EL (cell line): ENCODE measurements around the gene OR4D5.

Experiments
- DNase-seq: peaks from one replicate; pipeline ENCODE4 v3.0.0-alpha.2; 2016

Gene OR4D5

DNA sequence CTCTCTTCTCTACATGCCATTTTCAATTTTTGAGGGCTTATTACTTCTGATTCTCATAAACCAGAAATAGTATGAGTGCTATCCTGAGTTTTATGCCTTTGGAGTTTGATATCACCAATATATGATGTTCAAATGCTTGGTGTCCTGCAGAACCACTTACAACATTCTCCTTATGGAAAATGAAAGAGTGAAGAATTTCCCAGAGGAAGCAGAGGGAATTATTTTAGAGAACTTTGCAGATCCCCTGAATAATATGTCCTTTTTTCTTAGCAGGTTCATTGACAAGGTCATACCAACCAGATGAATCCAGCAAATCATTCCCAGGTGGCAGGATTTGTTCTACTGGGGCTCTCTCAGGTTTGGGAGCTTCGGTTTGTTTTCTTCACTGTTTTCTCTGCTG, at the start of gene OR4D5:
TSS of gene OR4D5 (plus strand) at position 301 of the 400 bp plus-strand sequence. CDS start at position 301, 0 bp downstream.
- DNase-seq, result no peak

DNA sequence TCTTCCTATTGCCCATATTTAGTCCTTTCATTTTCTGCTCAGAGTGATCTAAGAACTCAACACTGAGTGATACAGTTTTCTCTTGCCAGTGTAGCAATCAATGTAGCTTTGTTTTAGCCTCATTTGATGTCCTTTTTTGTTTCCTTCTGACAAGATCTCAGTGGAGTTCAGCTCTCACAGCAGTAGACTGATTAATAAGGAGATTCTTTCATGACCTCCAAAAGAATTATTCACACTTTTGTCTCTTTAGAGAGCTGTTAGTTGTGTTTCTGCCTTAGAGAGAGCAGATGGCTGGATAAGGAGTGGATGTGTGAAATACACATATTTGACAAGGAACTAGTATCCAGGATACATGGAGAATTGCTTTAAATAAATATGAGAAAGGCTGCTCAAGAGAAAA, 47.4 kb upstream of the OR4D5 start:
- DNase-seq, result no peak

DNA sequence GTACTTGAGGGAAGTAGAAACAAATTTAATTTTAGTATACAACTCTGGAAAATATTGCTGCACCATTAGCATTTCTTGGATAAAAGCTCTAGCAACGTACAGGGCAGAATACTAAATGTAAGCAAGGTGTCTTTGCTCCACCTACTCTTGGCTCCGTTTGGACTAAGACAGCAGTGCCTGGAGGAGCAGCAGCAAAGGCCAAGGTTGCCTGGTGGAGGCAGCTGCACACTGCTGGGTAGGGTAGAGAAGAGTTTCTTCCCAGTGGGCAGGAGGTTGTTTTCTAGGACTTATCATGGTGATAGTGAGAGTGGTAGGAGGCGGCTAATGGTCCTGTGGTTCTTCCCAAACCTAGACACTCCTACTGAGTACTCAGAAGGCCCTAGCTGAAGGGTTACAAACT, 39.6 kb upstream of the OR4D5 start:
- DNase-seq, result no peak

- DNase-seq, result no peak
Measured at GRCh38 chr11:123901867-123902266, 37.5 kb upstream of the OR4D5 start, which contains the start of gene OR8D4. OR8D4 (plus strand) TSS chr11:123902167; CDS start chr11:123906432, 4,265 bp downstream.

DNA sequence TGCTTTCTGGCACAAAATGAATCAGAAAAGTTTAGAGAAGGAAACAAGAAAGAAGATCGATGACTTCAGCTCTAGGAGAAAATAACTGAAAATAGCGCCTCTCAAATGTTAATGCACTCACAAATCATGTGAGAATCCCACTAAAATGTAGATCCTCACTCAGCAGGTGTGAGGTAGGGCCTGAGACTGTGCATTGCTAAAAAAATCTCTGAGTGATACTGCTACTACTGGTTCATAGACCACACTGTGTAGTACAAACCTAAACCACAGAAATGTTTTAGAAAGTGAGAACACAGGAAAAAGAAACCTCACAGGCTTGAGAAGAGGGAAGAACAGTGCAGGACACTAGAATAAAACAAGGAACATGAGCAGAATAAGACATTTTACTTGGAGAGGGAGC, 35.5 kb upstream of the OR4D5 start:
- no peak for DNase-seq

- no peak for DNase-seq
Measured at GRCh38 chr11:123904932-123905331, 34.5 kb upstream of the OR4D5 start.

- DNase-seq, result no peak
Measured at GRCh38 chr11:123905826-123906225, 33.6 kb upstream of the OR4D5 start.

DNA sequence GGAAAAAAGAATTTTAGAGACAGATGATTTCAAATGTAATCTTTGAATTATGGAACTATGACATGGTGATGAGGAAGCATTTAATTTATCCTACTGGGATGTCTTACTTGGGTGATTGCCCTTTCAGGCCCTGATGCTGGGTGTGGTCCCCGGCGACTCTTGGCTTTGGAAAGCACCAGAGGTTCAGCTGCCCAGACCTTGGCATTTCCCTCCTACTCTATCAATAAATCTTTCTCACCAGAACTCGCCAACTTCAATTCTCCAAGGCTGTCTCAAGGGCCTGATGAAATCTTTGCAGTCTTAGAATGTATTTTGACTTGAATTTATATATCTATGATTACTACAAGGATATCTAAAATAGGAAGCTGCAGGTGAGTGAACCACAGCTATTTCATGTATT, 18.5 kb upstream of the OR4D5 start:
- DNase-seq, result no peak

DNA sequence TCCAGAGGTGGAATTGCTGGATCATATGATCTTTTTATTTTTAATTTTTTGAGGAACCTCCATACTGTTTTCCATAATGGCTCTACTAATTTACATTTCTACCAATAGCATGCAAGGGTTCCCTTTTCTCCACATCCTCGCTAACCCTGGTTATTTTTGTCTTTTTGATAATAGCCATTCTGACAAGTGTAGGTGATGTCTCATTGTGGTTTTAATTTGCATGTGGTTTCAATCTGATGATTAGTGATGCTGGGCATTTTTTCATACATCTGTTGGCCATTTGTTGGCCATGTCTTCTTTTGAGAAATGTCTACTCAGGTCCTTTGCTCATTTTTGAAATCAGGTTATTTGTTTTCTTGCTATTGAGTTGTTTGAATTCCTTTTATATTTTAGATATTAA, 15.4 kb upstream of the OR4D5 start:
- no peak for DNase-seq

GRCh38 chr11:123942413-123942812, 3.0 kb downstream of the OR4D5 start:
- DNase-seq, result no peak

- DNase-seq, result no peak
Measured at GRCh38 chr11:123943738-123944137, 4.3 kb downstream of the OR4D5 start, which contains the start of gene OR6T1. OR6T1 (minus strand) TSS chr11:123943838; CDS start chr11:123943838, 0 bp downstream.

DNA sequence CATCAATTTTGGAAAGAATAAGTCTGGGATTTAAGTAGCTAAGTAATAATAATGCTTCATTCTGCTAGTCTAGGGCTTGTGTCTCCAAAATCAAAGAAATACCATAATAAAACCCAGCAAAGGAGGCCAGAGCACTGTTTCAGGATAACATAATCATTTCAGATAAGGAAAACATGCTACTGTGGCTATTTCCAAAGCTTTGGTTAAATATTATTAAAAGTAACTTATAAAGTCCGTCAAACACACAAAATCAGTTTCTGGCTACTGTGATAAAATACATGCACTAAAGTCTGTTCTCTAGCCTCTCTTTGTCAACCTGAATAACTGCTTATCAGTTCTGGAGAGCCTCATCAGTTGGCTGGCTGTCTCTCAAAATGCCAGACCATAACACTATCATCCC, 5.7 kb downstream of the OR4D5 start:
- DNase-seq, result no peak

GRCh38 chr11:123956752-123957151, 17.3 kb downstream of the OR4D5 start:
- no peak for DNase-seq

DNA sequence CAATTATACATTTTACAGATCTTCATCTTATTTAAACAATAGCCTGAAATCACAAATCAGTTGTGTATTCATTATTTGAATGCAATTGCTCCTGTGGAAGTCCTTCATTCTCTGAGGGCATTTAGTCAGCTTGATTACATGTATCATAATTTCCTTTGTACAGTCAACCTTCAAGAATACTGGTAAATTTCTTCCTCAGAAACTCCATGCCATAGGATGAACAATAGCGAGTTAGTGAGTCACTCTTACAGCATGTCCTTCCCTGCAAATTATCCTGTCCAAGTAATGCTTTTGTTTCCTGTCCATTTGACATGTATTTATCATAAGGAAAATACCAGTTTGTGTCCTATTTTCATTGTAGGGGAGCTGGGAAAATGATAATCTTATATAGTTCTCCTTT, 34.4 kb downstream of the OR4D5 start:
- DNase-seq, result peak; percentile 79

DNA sequence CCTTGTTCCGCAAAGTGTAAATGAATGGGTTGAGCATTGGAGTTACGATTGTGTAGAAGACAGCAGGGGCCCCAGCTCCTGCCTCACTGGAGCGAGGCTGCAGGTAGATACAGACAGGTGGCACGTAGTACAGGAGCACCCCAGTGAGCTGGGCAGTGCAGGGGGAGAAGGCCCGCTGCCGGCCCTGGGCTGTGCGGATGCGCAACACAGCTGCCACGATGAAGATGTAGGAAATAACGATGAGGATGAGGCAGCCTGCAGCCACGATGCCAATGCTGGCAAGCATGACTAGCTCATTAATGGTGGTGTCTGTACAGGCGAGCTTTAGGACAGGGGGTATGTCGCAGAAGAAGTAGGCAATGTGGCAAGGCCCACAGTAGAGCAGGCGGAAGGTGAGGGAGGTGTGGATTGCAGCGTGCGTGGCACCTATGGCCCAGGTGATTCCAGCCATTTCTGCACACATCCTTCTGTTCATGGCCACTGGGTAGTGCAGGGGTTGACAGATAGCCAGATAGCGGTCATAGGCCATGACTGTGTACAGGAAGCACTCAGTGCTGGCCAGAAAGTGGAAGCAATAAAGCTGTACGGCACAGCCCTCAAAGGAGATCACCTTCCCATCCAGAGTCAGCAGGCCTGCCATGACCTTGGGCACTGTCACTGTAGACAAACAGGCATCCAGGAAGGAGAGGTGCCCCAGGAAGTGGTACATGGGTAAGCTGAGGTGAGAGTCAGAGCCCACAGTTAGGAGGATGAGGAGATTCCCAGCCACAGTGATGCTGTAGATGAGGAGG, 37.5 kb downstream of the OR4D5 start:
- DNase-seq, result no peak

GRCh38 chr11:123977731-123978347, 38.4 kb downstream of the OR4D5 start, which contains the start of gene OR10S1:
OR10S1 (minus strand) TSS chr11:123977781; CDS start chr11:123977664, 117 bp downstream.
- no peak for DNase-seq

DNA sequence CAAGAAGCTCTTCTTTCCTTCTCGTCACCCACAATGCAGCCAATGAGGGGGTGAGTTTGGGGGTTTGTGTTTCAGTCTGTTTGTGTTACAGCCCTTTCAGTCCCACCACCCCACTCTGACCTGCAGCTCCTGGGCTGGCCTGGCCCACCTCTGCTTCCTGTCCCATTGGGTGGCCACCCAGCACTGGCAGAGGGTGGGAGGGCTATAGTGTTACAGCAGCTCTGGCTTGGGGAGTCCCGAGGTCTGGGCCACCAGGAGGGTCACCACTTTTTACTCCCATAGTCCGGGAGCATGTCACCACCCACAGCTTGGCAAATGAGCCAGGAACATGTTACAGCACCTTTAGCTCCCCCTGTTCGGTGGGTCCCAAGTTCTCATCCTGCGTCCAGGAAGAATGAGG, 39.9 kb downstream of the OR4D5 start:
- DNase-seq, result no peak
